Tibial nerve (tissue), 4 donors: ENCODE data around the gene ECHDC3.

Experiments
- EP300 ChIP-seq, 2 donors: sonication (generic); formaldehyde crosslinking; IDR thresholded peaks; one replicate each; pipeline ENCODE4 v1.6.1; 2017; ENCODE audit warnings: antibody characterized with exemption in 2 of 2, mild to moderate bottlenecking in 1 of 2
- POLR2A ChIP-seq, 2 donors: fragments of 450-650 bp; IDR thresholded peaks; one replicate each; pipeline ENCODE4 v1.6.1; 2017; ENCODE audit warnings: antibody characterized with exemption in 2 of 2, mild to moderate bottlenecking in 2 of 2, moderate library complexity in 2 of 2
- TF ChIP-seq, protein P1 (sequence below), 5 experiments: fragments of 200-600 bp in 3 of 5; fragments of 450-650 bp in 2 of 5; sonication (generic) in 3 of 5; IDR thresholded peaks; one replicate each; pipeline ENCODE4 v1.5.1; 2016 to 2019; ENCODE audit warnings: antibody characterized with exemption in 5 of 5, mild to moderate bottlenecking in 3 of 5, moderate library complexity in 2 of 5

DNA sequence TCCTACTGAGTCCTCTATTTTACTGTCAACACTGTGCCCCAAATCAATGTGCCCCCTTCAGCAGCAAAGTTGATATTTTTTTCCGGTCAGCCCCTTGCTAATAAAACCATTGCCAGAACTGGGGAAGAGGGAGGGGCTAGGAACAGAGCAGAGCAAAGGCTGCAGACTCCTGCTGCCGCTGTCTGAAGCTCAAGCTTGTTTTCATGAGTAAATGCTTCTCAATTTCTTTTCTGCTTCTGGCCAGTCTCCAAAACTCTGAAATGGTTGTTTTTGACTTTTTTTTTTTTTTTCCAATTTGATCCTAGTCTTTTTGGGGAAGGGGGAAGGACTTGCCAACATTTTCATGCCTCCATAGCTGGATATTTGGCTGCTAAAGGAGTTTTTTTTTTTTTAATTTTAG is 54.3 kb downstream of the ECHDC3 start:
- TF ChIP-seq, protein P1, sequence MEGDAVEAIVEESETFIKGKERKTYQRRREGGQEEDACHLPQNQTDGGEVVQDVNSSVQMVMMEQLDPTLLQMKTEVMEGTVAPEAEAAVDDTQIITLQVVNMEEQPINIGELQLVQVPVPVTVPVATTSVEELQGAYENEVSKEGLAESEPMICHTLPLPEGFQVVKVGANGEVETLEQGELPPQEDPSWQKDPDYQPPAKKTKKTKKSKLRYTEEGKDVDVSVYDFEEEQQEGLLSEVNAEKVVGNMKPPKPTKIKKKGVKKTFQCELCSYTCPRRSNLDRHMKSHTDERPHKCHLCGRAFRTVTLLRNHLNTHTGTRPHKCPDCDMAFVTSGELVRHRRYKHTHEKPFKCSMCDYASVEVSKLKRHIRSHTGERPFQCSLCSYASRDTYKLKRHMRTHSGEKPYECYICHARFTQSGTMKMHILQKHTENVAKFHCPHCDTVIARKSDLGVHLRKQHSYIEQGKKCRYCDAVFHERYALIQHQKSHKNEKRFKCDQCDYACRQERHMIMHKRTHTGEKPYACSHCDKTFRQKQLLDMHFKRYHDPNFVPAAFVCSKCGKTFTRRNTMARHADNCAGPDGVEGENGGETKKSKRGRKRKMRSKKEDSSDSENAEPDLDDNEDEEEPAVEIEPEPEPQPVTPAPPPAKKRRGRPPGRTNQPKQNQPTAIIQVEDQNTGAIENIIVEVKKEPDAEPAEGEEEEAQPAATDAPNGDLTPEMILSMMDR (IDR thresholded peaks at IDR 0.05) = no peak
- TF ChIP-seq POLR2A (IDR thresholded peaks at IDR 0.05) (no peak), EP300 (IDR thresholded peaks at IDR 0.05) (no peak)
